Measurements from ENCODE around the gene ARF1. TPM values are rescaled to one million over a fixed set of nuclear protein-coding genes. Genes with fewer than 3 reads are reported as not detected.

ARF1 gene
- total and polyA plus RNA-seq, 2 of the 13 experiments (the other 11 are each of a cell fraction or from before 2014, with no cell fraction given), result 186 to 327 TPM

DNA sequence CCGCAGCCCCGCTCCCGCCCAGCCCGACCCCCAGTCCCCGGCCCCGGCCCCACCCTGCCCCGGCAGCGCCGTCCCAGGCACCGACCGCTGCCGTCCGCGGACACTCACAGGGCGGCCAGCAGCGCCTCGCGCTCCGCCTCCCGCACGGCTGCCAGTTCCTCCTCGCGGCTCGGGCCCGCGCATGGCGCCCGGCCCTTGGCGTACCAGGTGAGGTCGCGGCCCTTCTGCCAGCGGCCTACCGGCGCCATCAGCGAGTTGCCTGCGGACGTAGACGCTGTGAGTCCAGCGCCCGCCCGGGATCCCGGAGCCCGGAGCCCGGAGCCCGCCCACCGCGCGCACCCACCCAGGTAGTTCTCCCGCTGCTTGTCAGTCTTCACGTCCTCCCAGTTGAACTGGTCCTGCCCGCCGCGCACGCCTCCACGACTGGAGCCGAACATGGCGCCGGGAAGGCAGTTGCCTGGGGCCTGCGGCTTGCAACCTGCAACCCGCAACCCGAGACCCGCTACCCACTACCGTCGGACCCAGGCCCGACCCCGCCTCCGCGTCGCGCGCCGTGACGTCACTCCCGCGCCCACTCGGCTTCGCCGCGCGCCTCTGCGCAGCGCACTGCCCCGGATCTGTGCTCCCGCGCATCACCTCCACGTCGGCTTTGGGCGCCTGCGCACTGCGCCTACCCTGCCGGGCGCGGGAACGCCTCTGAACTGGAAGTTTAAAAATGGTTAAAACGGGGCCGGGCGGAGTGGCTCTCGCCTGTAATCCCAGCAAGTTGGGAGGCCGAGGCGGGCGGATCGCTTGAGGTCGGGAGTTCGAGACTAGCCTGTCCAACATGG is 20.5 kb downstream of the ARF1 start, which contains the start of gene C1orf35 (continued):
- no peak for TF ChIP-seq AKNA (CRISPR knock-in tag; IDR thresholded peaks at IDR 0.05; ENCODE audit: borderline replicate concordance)
- TF ChIP-seq, protein P1, sequence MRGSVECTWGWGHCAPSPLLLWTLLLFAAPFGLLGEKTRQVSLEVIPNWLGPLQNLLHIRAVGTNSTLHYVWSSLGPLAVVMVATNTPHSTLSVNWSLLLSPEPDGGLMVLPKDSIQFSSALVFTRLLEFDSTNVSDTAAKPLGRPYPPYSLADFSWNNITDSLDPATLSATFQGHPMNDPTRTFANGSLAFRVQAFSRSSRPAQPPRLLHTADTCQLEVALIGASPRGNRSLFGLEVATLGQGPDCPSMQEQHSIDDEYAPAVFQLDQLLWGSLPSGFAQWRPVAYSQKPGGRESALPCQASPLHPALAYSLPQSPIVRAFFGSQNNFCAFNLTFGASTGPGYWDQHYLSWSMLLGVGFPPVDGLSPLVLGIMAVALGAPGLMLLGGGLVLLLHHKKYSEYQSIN (CRISPR knock-in tag; IDR thresholded peaks at IDR 0.05; ENCODE audit: borderline replicate concordance), result no peak
- no peak for TF ChIP-seq SNAPC2 (CRISPR knock-in tag; IDR thresholded peaks at IDR 0.05)
- TF ChIP-seq ZNF468 (CRISPR knock-in tag; IDR thresholded peaks at IDR 0.05), result peak; percentile 25; the same call in 1 of the 2 replicates
- TF ChIP-seq, protein P2, sequence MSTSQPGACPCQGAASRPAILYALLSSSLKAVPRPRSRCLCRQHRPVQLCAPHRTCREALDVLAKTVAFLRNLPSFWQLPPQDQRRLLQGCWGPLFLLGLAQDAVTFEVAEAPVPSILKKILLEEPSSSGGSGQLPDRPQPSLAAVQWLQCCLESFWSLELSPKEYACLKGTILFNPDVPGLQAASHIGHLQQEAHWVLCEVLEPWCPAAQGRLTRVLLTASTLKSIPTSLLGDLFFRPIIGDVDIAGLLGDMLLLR (CRISPR knock-in tag; IDR thresholded peaks at IDR 0.05), result peak; percentile 85; the same call in 1 of the 2 replicates
- TF ChIP-seq ZBTB21 (CRISPR knock-in tag; IDR thresholded peaks at IDR 0.05), result peak; percentile 61; the same call in 1 of the 2 replicates
- TF ChIP-seq ZNF781 (CRISPR knock-in tag; IDR thresholded peaks at IDR 0.05; ENCODE audit: borderline replicate concordance, not compliant biosample characterization), result peak; percentile 55
- TF ChIP-seq, protein P3, sequence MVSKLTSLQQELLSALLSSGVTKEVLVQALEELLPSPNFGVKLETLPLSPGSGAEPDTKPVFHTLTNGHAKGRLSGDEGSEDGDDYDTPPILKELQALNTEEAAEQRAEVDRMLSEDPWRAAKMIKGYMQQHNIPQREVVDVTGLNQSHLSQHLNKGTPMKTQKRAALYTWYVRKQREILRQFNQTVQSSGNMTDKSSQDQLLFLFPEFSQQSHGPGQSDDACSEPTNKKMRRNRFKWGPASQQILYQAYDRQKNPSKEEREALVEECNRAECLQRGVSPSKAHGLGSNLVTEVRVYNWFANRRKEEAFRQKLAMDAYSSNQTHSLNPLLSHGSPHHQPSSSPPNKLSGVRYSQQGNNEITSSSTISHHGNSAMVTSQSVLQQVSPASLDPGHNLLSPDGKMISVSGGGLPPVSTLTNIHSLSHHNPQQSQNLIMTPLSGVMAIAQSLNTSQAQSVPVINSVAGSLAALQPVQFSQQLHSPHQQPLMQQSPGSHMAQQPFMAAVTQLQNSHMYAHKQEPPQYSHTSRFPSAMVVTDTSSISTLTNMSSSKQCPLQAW (CRISPR knock-in tag; IDR thresholded peaks at IDR 0.05), result peak; percentile 44; the same call in 1 of the 2 replicates
- TF ChIP-seq PBX2 (CRISPR knock-in tag; IDR thresholded peaks at IDR 0.05), result no peak
- TF ChIP-seq SMAD9 (CRISPR knock-in tag; IDR thresholded peaks at IDR 0.05), result no peak
- TF ChIP-seq ZNF598 (CRISPR knock-in tag; IDR thresholded peaks at IDR 0.05; ENCODE audit: borderline replicate concordance), result peak; percentile 57; the same call in 1 of the 2 replicates
- peak; percentile 86 for TF ChIP-seq ZNF350 (CRISPR knock-in tag; IDR thresholded peaks at IDR 0.05; ENCODE audit: borderline replicate concordance, low read depth)
- TF ChIP-seq UBTF (CRISPR knock-in tag; IDR thresholded peaks at IDR 0.05), result peak; percentile 91
- TF ChIP-seq KLF6 (CRISPR knock-in tag; IDR thresholded peaks at IDR 0.05), result no peak; the same call in none of the 2 replicates
- peak; percentile 72; the same call in 1 of the 2 replicates for TF ChIP-seq ZNF329 (CRISPR knock-in tag; IDR thresholded peaks at IDR 0.05; ENCODE audit: low read depth)
